Astrocyte of the cerebellum (primary cell): ENCODE measurements around the gene GNLY.
"Not testable (repeated sequence)": the region's sequence is repeated elsewhere in the genome, so short reads cannot be mapped to it uniquely, and the experiment has no call there.

Source experiments
- DNase-seq: peaks from one replicate; pipeline ENCODE4 v3.0.0-alpha.2; 2011; ENCODE audit warnings: low read depth
- H3K4me3 ChIP-seq: 2 replicates; pipeline ENCODE4 v1.5.1; 2011; ENCODE audit warnings: mild to moderate bottlenecking, low read depth, low read length, moderate library complexity
- CTCF ChIP-seq: IDR thresholded peaks from 2 replicates; pipeline ENCODE4 v1.5.1; 2012; ENCODE audit warnings: low read length, low read depth, moderate library complexity, mild to moderate bottlenecking; ENCODE audit errors: missing control alignments
- in situ Hi-C: cut with HindIII; loops from 2 replicates; pipeline ENCODE4 v1.10.0; 2017; ENCODE audit warnings: low sequenced_read_pairs

GNLY gene

DNA sequence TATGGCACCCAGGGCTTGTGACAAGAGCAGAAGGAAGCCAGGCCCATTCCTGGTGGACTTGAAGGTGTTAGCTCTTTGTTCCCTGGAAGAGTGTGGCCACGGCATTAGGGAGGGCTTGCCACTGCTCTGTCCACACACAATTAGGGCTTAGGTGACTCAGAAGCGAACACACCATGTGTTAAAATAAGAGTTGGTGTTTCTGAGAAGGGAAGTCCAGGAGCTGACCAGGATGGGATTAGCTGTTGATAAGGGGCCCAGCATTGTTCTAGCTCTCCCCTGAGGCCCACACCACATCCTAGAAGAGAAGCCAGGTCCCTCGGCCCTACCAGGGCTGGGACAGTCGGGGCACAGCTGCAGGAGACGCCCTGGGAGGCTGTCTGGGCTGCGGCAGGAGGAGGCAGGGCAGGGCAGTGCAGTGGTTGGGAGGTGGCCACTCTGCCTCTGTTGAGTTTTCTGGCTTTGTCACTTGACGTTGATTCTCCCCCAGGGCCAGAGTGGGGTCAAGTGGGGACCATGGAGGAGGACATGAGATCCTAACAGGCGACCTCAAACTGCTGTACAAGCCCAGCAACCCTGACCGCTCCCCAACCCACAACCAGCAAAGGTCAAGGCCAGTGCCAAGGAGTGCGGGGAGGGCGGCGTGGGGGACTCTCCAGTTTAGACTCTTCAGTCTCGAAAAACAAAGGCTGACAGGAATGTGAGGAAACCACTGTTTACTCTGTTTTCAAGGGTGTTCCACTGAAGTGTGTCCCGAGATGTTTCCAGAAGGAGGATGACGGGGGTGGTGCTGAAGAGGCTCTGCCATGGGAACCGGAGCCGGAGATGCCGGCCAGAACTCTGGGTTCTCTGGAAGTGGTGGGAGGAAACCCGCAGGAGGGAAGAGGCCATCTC lies 16.8 kb downstream of the GNLY start:
- TF ChIP-seq CTCF, result no peak
- DNase-seq, result no peak
- in situ Hi-C loops, result loop anchor here (25.0 kb wide), 1 partner anchor 376 kb away; no protein-coding TSS in a partner anchor
- H3K4me3 ChIP-seq, result no peak overlapping the region

DNA sequence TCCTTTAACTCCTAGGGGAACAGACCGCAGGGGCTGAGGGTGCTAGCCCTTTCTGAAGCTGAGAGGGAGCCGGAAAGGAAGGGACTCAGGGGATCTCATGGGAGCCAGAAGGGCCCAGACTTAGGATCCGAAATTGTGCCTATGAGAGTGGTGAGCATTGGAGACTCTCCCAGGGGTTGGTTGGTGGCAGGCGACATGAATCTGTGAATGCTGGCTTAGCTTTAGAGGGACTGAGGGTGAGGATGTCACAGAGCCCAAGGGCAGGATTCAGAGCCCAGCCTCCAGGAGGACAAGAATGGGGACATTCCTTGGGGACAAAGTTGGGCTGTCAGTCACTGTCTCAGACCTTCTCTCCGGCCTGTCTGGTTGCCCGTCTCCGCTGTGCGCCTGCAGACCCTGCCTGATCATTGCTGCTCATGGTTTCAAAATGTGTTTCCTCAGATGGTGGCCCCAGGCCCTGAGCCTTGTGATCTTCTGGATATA lies 17.5 kb downstream of the GNLY start:
- no peak for TF ChIP-seq CTCF
- in situ Hi-C loops, result loop anchor here (25.0 kb wide), 1 partner anchor 376 kb away; no protein-coding TSS in a partner anchor
- no peak for DNase-seq
- H3K4me3 ChIP-seq, result no peak overlapping the region

DNA sequence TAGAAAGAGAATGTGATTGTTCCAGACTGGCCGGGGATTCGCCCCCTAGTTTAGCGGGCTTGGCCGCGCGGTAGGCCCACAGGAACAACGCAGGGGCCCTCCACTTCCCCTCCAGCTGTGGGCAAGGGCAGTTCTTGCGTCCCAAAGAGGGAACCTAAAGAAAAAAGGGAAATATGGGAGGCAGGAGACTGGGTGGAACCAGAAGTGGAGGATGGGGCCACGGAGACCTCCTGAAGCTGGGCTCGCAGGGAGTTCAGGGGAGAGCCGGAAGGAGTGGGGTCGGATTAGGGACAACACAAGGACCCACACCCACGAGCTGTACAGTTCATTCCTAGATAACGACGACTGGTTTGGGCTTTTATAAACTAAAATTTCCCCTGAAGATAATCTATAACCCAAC lies 18.2 kb downstream of the GNLY start:
- in situ Hi-C loops, result loop anchor here (25.0 kb wide), 1 partner anchor 375 kb away; no protein-coding TSS in a partner anchor
- TF ChIP-seq CTCF, result no peak
- no peak for DNase-seq
- no peak overlapping the region for H3K4me3 ChIP-seq

DNA sequence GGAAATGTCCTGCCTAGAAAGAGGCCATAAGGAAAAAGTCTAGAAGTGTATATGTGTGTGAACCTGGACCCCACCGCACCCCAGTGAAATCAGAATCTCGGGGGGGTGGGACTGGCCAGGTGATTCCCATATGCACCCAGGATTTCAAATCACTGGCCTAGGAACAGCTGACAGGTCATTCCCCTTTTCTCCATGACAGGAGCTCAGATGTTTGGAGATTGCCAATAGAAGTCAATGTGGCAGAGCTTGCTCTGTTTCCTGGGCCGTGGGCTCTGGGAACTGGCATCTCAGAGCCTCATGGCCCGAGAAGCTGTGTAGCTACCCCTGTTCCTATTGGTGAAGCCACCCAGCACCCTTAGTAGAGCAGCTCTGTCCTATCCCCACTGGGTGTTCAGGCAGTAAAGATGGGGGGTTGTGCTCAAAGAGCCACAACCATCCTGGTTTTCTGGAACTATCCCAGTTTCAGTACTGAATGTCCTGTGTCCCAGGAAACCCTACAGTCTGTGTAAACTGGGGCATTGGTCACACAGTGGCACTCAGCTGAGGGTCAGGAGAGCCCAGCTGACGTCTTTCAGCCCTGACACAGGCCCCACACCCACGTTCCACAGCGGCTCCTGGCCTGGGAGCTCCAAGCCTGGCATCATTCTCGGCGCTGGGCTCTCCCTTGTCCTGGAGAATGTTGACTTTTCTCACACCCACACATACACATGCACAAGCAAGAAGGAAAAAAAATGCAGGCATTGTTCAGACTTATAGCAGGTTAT lies 18.9 kb downstream of the GNLY start:
- TF ChIP-seq CTCF, result no peak
- in situ Hi-C loops, result loop anchor here (25.0 kb wide), 1 partner anchor 374 kb away; no protein-coding TSS in a partner anchor
- H3K4me3 ChIP-seq, result no peak overlapping the region
- DNase-seq, result no peak

DNA sequence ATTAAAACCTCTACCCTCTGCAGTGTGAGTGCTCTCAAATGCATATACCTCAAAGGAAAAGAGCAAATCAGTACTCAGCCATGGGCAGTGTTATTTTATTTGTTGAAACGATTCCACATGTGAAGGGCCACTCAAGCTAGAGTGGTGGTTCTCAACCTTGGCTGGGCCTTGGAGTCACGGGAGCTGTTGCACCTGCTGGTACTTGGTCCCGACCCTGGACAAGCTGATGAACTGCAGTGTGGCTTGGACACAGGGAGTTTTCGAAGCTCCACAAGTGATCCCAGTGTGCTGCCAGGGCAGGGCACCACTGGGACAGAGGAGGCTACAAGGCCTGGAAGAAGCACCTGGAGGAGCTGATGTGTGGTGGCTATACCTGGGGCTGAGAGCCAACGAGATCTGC lies 19.7 kb downstream of the GNLY start:
- TF ChIP-seq CTCF, result no peak
- in situ Hi-C loops, result loop anchor here (25.0 kb wide), 1 partner anchor 373 kb away; no protein-coding TSS in a partner anchor
- H3K4me3 ChIP-seq, result no peak overlapping the region
- DNase-seq, result no peak

DNA sequence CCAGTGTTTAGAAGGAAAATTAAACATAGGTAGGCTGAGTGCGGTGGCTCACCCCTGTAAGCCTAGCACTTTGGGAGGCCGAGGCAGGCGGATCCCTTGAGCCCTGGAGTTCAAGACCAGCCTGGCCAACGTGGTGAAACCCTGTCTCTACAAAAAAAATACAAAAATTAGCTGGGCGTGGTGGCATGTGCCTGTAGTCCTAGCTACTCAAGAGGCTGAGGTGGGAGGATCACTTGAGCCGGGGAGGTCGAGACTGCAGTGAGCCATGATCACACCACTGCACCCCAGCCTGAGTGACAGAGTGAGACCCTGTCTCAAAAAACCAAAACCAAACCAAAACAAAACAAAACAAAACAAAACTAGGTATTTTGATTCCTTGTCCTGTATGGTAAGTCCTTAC lies 20.3 kb downstream of the GNLY start:
- not testable (repeated sequence) for DNase-seq, H3K4me3 ChIP-seq
- in situ Hi-C loops, result loop anchor here (25.0 kb wide), 1 partner anchor 373 kb away; no protein-coding TSS in a partner anchor
